ENCODE data around the gene TAP1. TPM values are rescaled to one million over a fixed set of nuclear protein-coding genes. Genes with fewer than 3 reads are reported as not detected.

Gene TAP1
- total and polyA plus RNA-seq, 7 experiments from 2014 or later = 92.1 to 500 (median 121) TPM

DNA sequence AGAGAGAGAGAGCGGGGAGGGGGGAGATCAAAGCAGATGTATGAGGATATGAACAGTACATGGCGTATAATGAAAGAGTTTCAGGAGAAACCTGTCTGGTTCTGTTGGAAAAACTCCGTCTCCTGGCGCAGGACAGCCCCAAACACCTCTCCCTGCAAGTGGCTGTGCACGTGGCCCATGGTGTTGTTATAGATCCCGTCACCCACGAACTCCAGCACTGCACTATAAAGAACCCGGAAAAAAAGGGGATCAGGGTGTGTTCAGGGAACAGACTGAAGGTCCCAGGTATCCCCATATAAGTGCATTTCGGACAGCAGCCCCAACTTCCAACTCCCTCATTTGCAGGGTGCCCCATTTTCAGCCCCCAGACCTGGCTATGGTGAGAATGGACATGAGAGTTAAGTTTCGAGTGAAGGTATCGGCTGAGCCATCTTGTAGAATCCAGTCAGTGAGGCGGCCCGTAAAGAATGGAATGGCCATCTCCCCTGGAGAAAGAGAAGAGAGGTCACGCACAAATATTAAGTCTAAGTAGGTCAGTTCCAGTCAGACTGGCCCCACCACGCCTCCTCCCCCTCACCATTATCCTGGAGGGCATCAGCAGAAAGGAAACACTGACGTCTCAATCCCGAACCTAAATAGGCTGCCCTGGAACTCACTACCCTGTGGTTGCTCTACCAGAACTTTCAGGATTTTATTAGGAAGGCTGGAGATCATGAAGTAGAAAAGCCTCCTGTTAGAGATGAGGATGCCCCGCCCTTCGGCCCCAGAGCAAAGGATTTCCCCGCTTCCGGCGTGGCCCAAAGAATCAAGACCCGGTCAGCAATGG is 1.3 kb downstream of the TAP1 start:
- Histone ChIP-seq H3K27ac (ENCODE audit: low read depth, low read length) (peak overlapping the region; percentile 100), H3K4me3 (ENCODE audit: low read length) (peak overlapping the region; percentile 91), H3K27me3 (ENCODE audit: control insufficient read depth in 2 of 2, insufficient read depth in 2 of 2, low read length in 2 of 2) (no peaks in the 10 kb centered on the region), H3K9me3 (ENCODE audit: control insufficient read depth in 2 of 3, low read length in 3 of 3) (no peaks in the 10 kb centered on the region), H3K4me1 (ENCODE audit: control insufficient read depth in 2 of 2, insufficient read depth in 2 of 2, low read length in 2 of 2) (peaks cover 61 to 67% of the 10 kb centered on the region in 2 donors), H3K36me3 (ENCODE audit: control insufficient read depth in 2 of 3, insufficient read depth in 3 of 3, low read length in 3 of 3) (peaks cover 25 to 69% (median 45%) of the 10 kb centered on the region in 3 experiments)
- H3K36me3 Mint-ChIP-seq = peaks cover 33 to 79% (median 61%) of the 10 kb centered on the region in 5 donors
- H3K4me3 Mint-ChIP-seq = peak overlapping the region; percentile 96 to 100 (median 100)
- ATAC-seq = no peak
- H3K27me3 Mint-ChIP-seq = no peaks in the 10 kb centered on the region
- peaks cover 0 to 4% (median 0%) of the 10 kb centered on the region in 11 donors for H3K9me3 Mint-ChIP-seq
- POLR2A ChIA-PET = interaction anchor here (0.6 to 9.5 kb wide), 13 partner anchors 7 to 818 kb away, joined by 4 to 662 read pairs (median 15); partner anchors contain the start of genes BRD2, HLA-DMA, PSMB8 and RPS18
- intact Hi-C loops (cut with micrococcal nuclease) = loop anchor here (2.0 to 10.0 kb wide), 6 partner anchors 460 to 1230 kb away; partner anchors contain the start of genes CLIC1 (in 1 of the 2), CUTA (in 1 of the 2), PHF1 (in 1 of the 2) and PRRC2A (in 1 of the 2)
- H3K27ac Mint-ChIP-seq = peak overlapping the region; percentile 94 to 100 (median 100)
- H3K4me1 Mint-ChIP-seq = peaks cover 62 to 81% (median 73%) of the 10 kb centered on the region in 7 donors
- CTCF ChIA-PET = interaction anchor here (2.1 to 7.5 kb wide), 4 partner anchors 11 to 120 kb away, joined by 13 to 241 read pairs (median 27); partner anchors contain the start of genes PSMB8 and TAP2
- DNase-seq = peak in 1 of 9 donors; percentile 16

DNA sequence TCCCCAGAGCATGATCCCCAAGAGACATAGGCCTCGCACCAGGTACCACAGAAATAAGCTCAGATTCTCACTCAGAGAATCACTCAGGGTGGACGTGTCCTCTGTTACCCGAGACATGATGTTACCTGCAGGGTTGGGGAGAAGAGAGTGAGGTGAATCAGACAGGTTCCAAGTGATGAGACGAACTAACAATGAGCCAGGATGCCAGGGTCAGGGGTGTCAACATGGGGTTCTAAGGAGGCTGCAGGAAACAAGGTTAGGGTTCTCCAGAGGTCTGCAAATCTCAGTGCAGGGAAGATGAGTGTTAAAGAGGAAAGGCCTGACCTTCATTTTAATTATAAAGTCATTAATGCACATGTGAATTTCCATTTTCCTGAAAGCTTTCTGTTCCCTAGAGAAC is 2.5 kb downstream of the TAP1 start:
- Mint-ChIP-seq H3K36me3 (peaks cover 33 to 80% (median 64%) of the 10 kb centered on the region in 5 donors), H3K9me3 (peaks cover 0 to 4% (median 0%) of the 10 kb centered on the region in 11 donors), H3K4me3 (peak overlapping the region; percentile 96 to 100 (median 100)), H3K27me3 (no peaks in the 10 kb centered on the region), H3K4me1 (peaks cover 65 to 84% (median 75%) of the 10 kb centered on the region in 7 donors), H3K27ac (peak overlapping the region; percentile 65 to 100 (median 97))
- ChIA-PET CTCF (interaction anchor here (0.6 to 2.1 kb wide), 3 partner anchors 12 to 32 kb away, joined by 5 to 13 read pairs (median 5); partner anchors contain the start of gene TAP2), POLR2A (interaction anchor here (0.9 to 3.0 kb wide), 9 partner anchors 9 to 437 kb away, joined by 3 to 29 read pairs (median 5); partner anchors contain the start of gene TAP2)
- intact Hi-C loops (cut with micrococcal nuclease) = loop anchor here (5.0 to 10.0 kb wide), 5 partner anchors 461 to 1229 kb away; partner anchors contain the start of genes CLIC1 (in 1 of the 2), CUTA (in 1 of the 2), PHF1 (in 1 of the 2) and PRRC2A (in 1 of the 2)
- Histone ChIP-seq H3K36me3 (ENCODE audit: control insufficient read depth in 2 of 3, insufficient read depth in 3 of 3, low read length in 3 of 3) (peaks cover 30 to 75% (median 51%) of the 10 kb centered on the region in 3 experiments), H3K4me1 (ENCODE audit: control insufficient read depth in 2 of 2, insufficient read depth in 2 of 2, low read length in 2 of 2) (peaks cover 67 to 70% of the 10 kb centered on the region in 2 donors), H3K9me3 (ENCODE audit: control insufficient read depth in 2 of 3, low read length in 3 of 3) (no peaks in the 10 kb centered on the region), H3K27me3 (ENCODE audit: control insufficient read depth in 2 of 2, insufficient read depth in 2 of 2, low read length in 2 of 2) (no peaks in the 10 kb centered on the region), H3K4me3 (ENCODE audit: low read length) (peak overlapping the region; percentile 91), H3K27ac (ENCODE audit: low read depth, low read length) (peak overlapping the region; percentile 100)
- DNase-seq = no peak
- ATAC-seq = no peak

DNA sequence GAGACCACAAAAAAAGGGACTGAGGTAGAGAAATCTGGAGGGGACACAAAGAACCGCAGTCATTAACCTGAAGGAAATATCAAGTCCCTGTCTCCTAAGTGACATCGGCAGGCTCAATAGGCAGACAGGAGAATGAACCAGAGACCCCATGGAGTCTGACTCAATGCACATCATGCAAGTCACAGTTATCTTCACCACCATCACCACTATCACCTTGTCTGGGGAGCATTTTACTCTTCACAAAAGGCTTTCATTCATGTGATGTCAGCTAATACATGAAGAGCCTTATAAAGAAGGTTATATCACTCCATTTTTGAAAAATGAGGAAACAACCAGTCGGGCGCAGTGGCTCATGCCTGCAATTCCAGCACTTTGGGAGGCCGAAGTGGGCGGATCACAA is 4.4 kb downstream of the TAP1 start:
- POLR2A ChIA-PET = interaction anchor here (0.6 to 3.0 kb wide), 6 partner anchors 8 to 631 kb away, joined by 3 to 29 read pairs (median 4); partner anchors contain the start of gene TAP2
- ATAC-seq (no peak), DNase-seq (no peak)
- peak overlapping the region; percentile 22 to 100 (median 86) for H3K27ac Mint-ChIP-seq
- H3K4me1 Mint-ChIP-seq = peaks cover 60 to 75% (median 69%) of the 10 kb centered on the region in 7 donors
- peaks cover 0 to 4% (median 0%) of the 10 kb centered on the region in 11 donors for H3K9me3 Mint-ChIP-seq
- intact Hi-C loops (cut with micrococcal nuclease) = loop anchor here in 1 of 2 donors (10.0 kb wide), 1 partner anchor 954 kb away; the partner anchor contains the start of gene EHMT2
- Histone ChIP-seq H3K36me3 (ENCODE audit: control insufficient read depth in 2 of 3, insufficient read depth in 3 of 3, low read length in 3 of 3) (peaks cover 37 to 71% (median 54%) of the 10 kb centered on the region in 3 experiments), H3K27ac (ENCODE audit: low read depth, low read length) (peak overlapping the region; percentile 97), H3K9me3 (ENCODE audit: control insufficient read depth in 2 of 3, low read length in 3 of 3) (no peaks in the 10 kb centered on the region), H3K27me3 (ENCODE audit: control insufficient read depth in 2 of 2, insufficient read depth in 2 of 2, low read length in 2 of 2) (no peaks in the 10 kb centered on the region), H3K4me3 (ENCODE audit: low read length) (no peak overlapping the region), H3K4me1 (ENCODE audit: control insufficient read depth in 2 of 2, insufficient read depth in 2 of 2, low read length in 2 of 2) (peaks cover 58 to 61% of the 10 kb centered on the region in 2 donors)
- H3K27me3 Mint-ChIP-seq = no peaks in the 10 kb centered on the region
- H3K36me3 Mint-ChIP-seq = peaks cover 33 to 82% (median 72%) of the 10 kb centered on the region in 5 donors
- peak overlapping the region; percentile 54 to 99 (median 94) for H3K4me3 Mint-ChIP-seq
- CTCF ChIA-PET = interaction anchor here (0.8 kb wide), 1 partner anchor 11 kb away, joined by 3 read pairs; the partner anchor contains the start of gene TAP2

GRCh38 chr6:32847795-32848194 is 5.7 kb downstream of the TAP1 start:
- peaks cover 61 to 62% of the 10 kb centered on the region in 2 donors for H3K4me1 ChIP-seq (ENCODE audit: control insufficient read depth in 2 of 2, insufficient read depth in 2 of 2, low read length in 2 of 2)
- intact Hi-C loops (cut with micrococcal nuclease) = loop anchor here in 1 of 2 donors (10.0 kb wide), 1 partner anchor 953 kb away; the partner anchor contains the start of gene EHMT2
- Mint-ChIP-seq H3K27ac (peak overlapping the region; percentile 58 to 100 (median 87)), H3K4me1 (peaks cover 64 to 80% (median 74%) of the 10 kb centered on the region in 7 donors), H3K4me3 (peak overlapping the region; percentile 92 to 99 (median 98)), H3K27me3 (no peaks in the 10 kb centered on the region), H3K36me3 (peaks cover 33 to 93% (median 72%) of the 10 kb centered on the region in 5 donors), H3K9me3 (peaks cover 0 to 4% (median 0%) of the 10 kb centered on the region in 11 donors)
- H3K4me3 ChIP-seq (ENCODE audit: low read length) = peak overlapping the region; percentile 97
- DNase-seq (no peak), ATAC-seq (no peak)
- CTCF ChIA-PET = interaction anchor here (1.3 kb wide), 1 partner anchor 20 kb away, joined by 3 read pairs; no protein-coding TSS in a partner anchor
- H3K36me3 ChIP-seq (ENCODE audit: control insufficient read depth in 2 of 3, insufficient read depth in 3 of 3, low read length in 3 of 3) = peaks cover 37 to 69% (median 54%) of the 10 kb centered on the region in 3 experiments
- no peaks in the 10 kb centered on the region for H3K27me3 ChIP-seq (ENCODE audit: control insufficient read depth in 2 of 2, insufficient read depth in 2 of 2, low read length in 2 of 2)
- peak overlapping the region; percentile 97 for H3K27ac ChIP-seq (ENCODE audit: low read depth, low read length)
- no peaks in the 10 kb centered on the region for H3K9me3 ChIP-seq (ENCODE audit: control insufficient read depth in 2 of 3, low read length in 3 of 3)
- POLR2A ChIA-PET = interaction anchor here (0.8 to 11.4 kb wide), 3 partner anchors 8 to 123 kb away, joined by 3 to 347 read pairs (median 4); partner anchors contain the start of gene BRD2

- POLR2A ChIA-PET = interaction anchor here (0.6 to 11.4 kb wide), 8 partner anchors 8 to 124 kb away, joined by 3 to 662 read pairs (median 12); partner anchors contain the start of genes BRD2, HLA-DMB, PSMB9 and TAP1
- intact Hi-C loops (cut with micrococcal nuclease) = loop anchor here in 1 of 2 donors (10.0 kb wide), 1 partner anchor 952 kb away; the partner anchor contains the start of gene EHMT2
- Histone ChIP-seq H3K4me3 (ENCODE audit: low read length) (peak overlapping the region; percentile 97), H3K27me3 (ENCODE audit: control insufficient read depth in 2 of 2, insufficient read depth in 2 of 2, low read length in 2 of 2) (no peaks in the 10 kb centered on the region), H3K36me3 (ENCODE audit: control insufficient read depth in 2 of 3, insufficient read depth in 3 of 3, low read length in 3 of 3) (peaks cover 44 to 74% (median 61%) of the 10 kb centered on the region in 3 experiments), H3K9me3 (ENCODE audit: control insufficient read depth in 2 of 3, low read length in 3 of 3) (no peaks in the 10 kb centered on the region), H3K4me1 (ENCODE audit: control insufficient read depth in 2 of 2, insufficient read depth in 2 of 2, low read length in 2 of 2) (peaks cover 67 to 70% of the 10 kb centered on the region in 2 donors), H3K27ac (ENCODE audit: low read depth, low read length) (peak overlapping the region; percentile 97)
- Mint-ChIP-seq H3K4me1 (peaks cover 68 to 81% (median 76%) of the 10 kb centered on the region in 7 donors), H3K36me3 (peaks cover 37 to 93% (median 76%) of the 10 kb centered on the region in 5 donors), H3K27me3 (no peaks in the 10 kb centered on the region), H3K27ac (peak overlapping the region; percentile 63 to 100 (median 87)), H3K9me3 (peaks cover 0 to 4% (median 0%) of the 10 kb centered on the region in 11 donors), H3K4me3 (peak overlapping the region; percentile 92 to 99 (median 98))
- DNase-seq (no peak), ATAC-seq (no peak)
- CTCF ChIA-PET = interaction anchor here (1.3 kb wide), 1 partner anchor 21 kb away, joined by 3 read pairs; no protein-coding TSS in a partner anchor
Observed at GRCh38 chr6:32847004-32847403, 6.5 kb downstream of the TAP1 start.

All from naive thymus-derived CD4-positive, alpha-beta T cell (primary cell).